H1 (cell line): ENCODE results near the gene KLHL34. TPM values are rescaled to one million over a fixed set of nuclear protein-coding genes. Genes with fewer than 3 reads are reported as not detected.

Experiments
- CTCF ChIA-PET: fragments of 300-600 bp; sonication (Branson Sonifier 250); formaldehyde crosslinking; loops from one replicate; lab custom pipeline; 2021; ENCODE audit not compliant: partially characterized antibody; lab: Charles Lee
- POLR2A ChIA-PET: fragments of 300-600 bp; sonication (Branson Sonifier 250); formaldehyde crosslinking; loops from one replicate; lab custom pipeline; 2021; ENCODE audit warnings: inconsistent platforms; ENCODE audit not compliant: partially characterized antibody; lab: Charles Lee
- DNase-seq, 2 experiments: peaks; one replicate each; pipeline versions ENCODE4 v3.0.0 to v3.0.0-alpha.2; 2010 to 2022; ENCODE audit warnings: low spot score in 2 of 2, low read depth in 1 of 2, mixed read lengths in 1 of 2
- FAIRE-seq: peaks from 2 replicates; lab custom pipeline; 2011; peaks lifted over from hg19 to GRCh38; lab: Jason Lieb, UNC
- H2AFZ ChIP-seq: 2 replicates; pipeline ENCODE4 v1.8.1; 2012; ENCODE audit warnings: low read length, inconsistent platforms
- H2AK5ac ChIP-seq: 2 replicates; pipeline ENCODE4 v1.6.1; 2013; ENCODE audit warnings: low read depth, low read length
- H2BK120ac ChIP-seq: replicated peaks from 2 replicates; pipeline ENCODE3; 2013; ENCODE audit warnings: low read depth, low read length, inconsistent platforms
- H2BK12ac ChIP-seq: 2 replicates; pipeline ENCODE4 v1.6.1; 2013; ENCODE audit warnings: low read depth, low read length
- H2BK15ac ChIP-seq: 2 replicates; pipeline ENCODE4 v1.6.1; 2013; ENCODE audit warnings: low read length
- H2BK20ac ChIP-seq: 2 replicates; pipeline ENCODE4 v1.6.1; 2013; ENCODE audit warnings: low read length
- H2BK5ac ChIP-seq: 2 replicates; pipeline ENCODE4 v1.6.1; 2013; ENCODE audit warnings: low read depth, low read length
- H3K14ac ChIP-seq: 2 replicates; pipeline ENCODE4 v1.6.1; 2013; ENCODE audit warnings: inconsistent platforms; ENCODE audit not compliant: insufficient read length
- H3K18ac ChIP-seq: 2 replicates; pipeline ENCODE4 v1.6.1; 2013; ENCODE audit warnings: low read length; ENCODE audit errors: extremely low read depth
- H3K23ac ChIP-seq: 2 replicates; pipeline ENCODE4 v1.6.1; 2013; ENCODE audit warnings: inconsistent platforms; ENCODE audit not compliant: insufficient read length
- H3K23me2 ChIP-seq: 2 replicates; pipeline ENCODE4 v1.6.1; 2013; ENCODE audit warnings: low read depth, low read length
- H3K27ac ChIP-seq: 2 replicates; pipeline ENCODE4 v1.6.1; 2011; ENCODE audit warnings: low read depth, low read length, inconsistent platforms
- H3K27me3 ChIP-seq, 4 experiments: replicated peaks in 1 of 4; 1 replicate in 1 of 4; 2 replicates in 3 of 4; pipeline versions ENCODE4 v1.6.1 to v1.8.1; 2011 to 2013; ENCODE audit warnings: low read length in 3 of 4, mild to moderate bottlenecking in 3 of 4, inconsistent platforms in 2 of 4, mixed read lengths in 2 of 4, moderate library complexity in 1 of 4; ENCODE audit not compliant: control insufficient read depth in 3 of 4, insufficient read depth in 3 of 4; ENCODE audit errors: extremely low read depth in 1 of 4
- H3K36me3 ChIP-seq, 4 experiments: 2 replicates each; pipeline versions ENCODE4 v1.6.1 to v1.8.1; 2011 to 2013; ENCODE audit warnings: mild to moderate bottlenecking in 4 of 4, low read length in 3 of 4, moderate library complexity in 2 of 4, control low read depth in 1 of 4, inconsistent platforms in 1 of 4; ENCODE audit not compliant: insufficient read depth in 4 of 4, control insufficient read depth in 2 of 4
- H3K4ac ChIP-seq: replicated peaks from 2 replicates; pipeline ENCODE3; 2013; ENCODE audit warnings: low read length, low read depth, mixed read lengths, inconsistent platforms; ENCODE audit not compliant: insufficient read length
- H3K4me1 ChIP-seq, 4 experiments: replicated peaks in 1 of 4; 1 replicate in 1 of 4; 2 replicates in 3 of 4; pipeline versions ENCODE4 v1.6.1 to v1.8.1; 2011 to 2013; ENCODE audit warnings: low read length in 3 of 4, inconsistent platforms in 2 of 4, mixed read lengths in 1 of 4; ENCODE audit not compliant: insufficient read depth in 4 of 4, control insufficient read depth in 3 of 4
- H3K4me2 ChIP-seq, 2 experiments: 2 replicates each; pipeline versions ENCODE4 v1.6.1 to v1.8.1; 2011 to 2013; ENCODE audit warnings: low read depth in 2 of 2, low read length in 2 of 2, control low read depth in 1 of 2, inconsistent platforms in 1 of 2, mild to moderate bottlenecking in 1 of 2; ENCODE audit not compliant: insufficient read depth in 1 of 2
- H3K4me3 ChIP-seq, 4 experiments: fragments of 200-600, 300-600 bp in 1 of 4; sonication (generic), shearing (Covaris generic), sonication (Bioruptor Twin) in 1 of 4; 2 replicates each; pipeline versions ENCODE4 v1.5.1 to v1.8.1; 2011 to 2016; ENCODE audit warnings: low read length in 4 of 4, low read depth in 3 of 4, control low read depth in 2 of 4, inconsistent platforms in 2 of 4, mild to moderate bottlenecking in 2 of 4, mixed read lengths in 1 of 4, moderate library complexity in 1 of 4; ENCODE audit not compliant: insufficient read depth in 2 of 4; ENCODE audit errors: extremely low read depth in 1 of 4
- H3K56ac ChIP-seq: replicated peaks from 2 replicates; pipeline ENCODE3; 2013; ENCODE audit warnings: low read depth, mild to moderate bottlenecking, mixed read lengths, low read length, inconsistent platforms; ENCODE audit not compliant: insufficient read length
- H3K79me1 ChIP-seq: 2 replicates; pipeline ENCODE4 v1.6.1; 2013; ENCODE audit warnings: low read depth, low read length, control low read depth
- H3K79me2 ChIP-seq, 2 experiments: 2 replicates each; pipeline versions ENCODE4 v1.6.1 to v1.8.1; 2012 to 2013; ENCODE audit warnings: low read length in 2 of 2, mild to moderate bottlenecking in 2 of 2, inconsistent platforms in 1 of 2; ENCODE audit not compliant: insufficient read depth in 2 of 2, control insufficient read depth in 1 of 2
- H3K9ac ChIP-seq, 4 experiments: replicated peaks in 1 of 4; 1 replicate in 1 of 4; 2 replicates in 3 of 4; pipeline versions ENCODE4 v1.6.1 to v1.8.1; 2011 to 2013; ENCODE audit warnings: low read depth in 3 of 4, low read length in 3 of 4, control low read depth in 2 of 4, mild to moderate bottlenecking in 2 of 4, moderate library complexity in 2 of 4, inconsistent platforms in 1 of 4; ENCODE audit errors: extremely low read depth in 1 of 4
- H3K9me3 ChIP-seq, 2 experiments: 2 replicates each; pipeline versions ENCODE4 v1.6.1 to v1.8.1; 2012 to 2013; ENCODE audit warnings: mild to moderate bottlenecking in 2 of 2, moderate library complexity in 2 of 2, control low read depth in 1 of 2, inconsistent platforms in 1 of 2, low read depth in 1 of 2, low read length in 1 of 2, mixed read lengths in 1 of 2; ENCODE audit not compliant: insufficient read depth in 2 of 2
- H4K20me1 ChIP-seq, 2 experiments: replicated peaks in 1 of 2; 2 replicates each; pipeline versions ENCODE3 to v1.8.1; 2011 to 2013; ENCODE audit warnings: inconsistent platforms in 2 of 2, low read length in 2 of 2, mild to moderate bottlenecking in 1 of 2; ENCODE audit not compliant: insufficient read depth in 2 of 2, control insufficient read depth in 1 of 2
- H4K5ac ChIP-seq: 2 replicates; pipeline ENCODE4 v1.6.1; 2013; ENCODE audit warnings: low read length, low read depth, mixed read lengths, inconsistent platforms; ENCODE audit not compliant: insufficient read length
- H4K8ac ChIP-seq: 2 replicates; pipeline ENCODE4 v1.8.0; 2013; ENCODE audit warnings: mild to moderate bottlenecking, moderate library complexity, low read length, inconsistent platforms; ENCODE audit not compliant: insufficient read depth; ENCODE audit errors: extremely low read depth
- H4K91ac ChIP-seq: replicated peaks from 2 replicates; pipeline ENCODE3; 2013; ENCODE audit warnings: low read length, mixed read lengths, inconsistent platforms; ENCODE audit not compliant: insufficient read length
- ASH2L ChIP-seq: fragments of 200-600, 300-600 bp; sonication (generic); IDR thresholded peaks from one replicate; pipeline ENCODE4 v1.7.1; 2017; ENCODE audit warnings: low read length
- BACH1 ChIP-seq: IDR thresholded peaks from 2 replicates; pipeline ENCODE4 v1.6.1; 2012; ENCODE audit warnings: low read length, improper control_type of control experiment
- E2F6 ChIP-seq: IDR thresholded peaks from 2 replicates; pipeline ENCODE4 v1.6.1; 2012; ENCODE audit warnings: inconsistent platforms
- GABPA ChIP-seq: IDR thresholded peaks from 2 replicates; pipeline ENCODE4 v1.6.1; 2011; ENCODE audit warnings: mild to moderate bottlenecking, low read length, moderate library complexity, borderline replicate concordance; ENCODE audit not compliant: insufficient read depth
- JUN ChIP-seq: IDR thresholded peaks from 2 replicates; pipeline ENCODE4 v1.6.1; 2011; ENCODE audit warnings: low read depth, mild to moderate bottlenecking, improper control_type of control experiment, low read length
- KDM5A ChIP-seq: fragments of 200-600 bp; IDR thresholded peaks from 2 replicates; pipeline ENCODE4 v1.7.1; 2012; ENCODE audit warnings: mild to moderate bottlenecking, low read length, inconsistent platforms, mixed read lengths
- MAFK ChIP-seq: IDR thresholded peaks from 2 replicates; pipeline ENCODE4 v1.6.1; 2012; ENCODE audit warnings: low read depth, mild to moderate bottlenecking, improper control_type of control experiment, low read length
- SAP30 ChIP-seq: fragments of 300-600 bp; sonication (generic); IDR thresholded peaks from 2 replicates; pipeline ENCODE4 v1.7.1; 2012; ENCODE audit warnings: low read length, moderate library complexity, mild to moderate bottlenecking, inconsistent platforms; ENCODE audit not compliant: insufficient read depth, insufficient replicate concordance
- SIX5 ChIP-seq: IDR thresholded peaks from 2 replicates; pipeline ENCODE4 v1.6.1; 2011; ENCODE audit warnings: mild to moderate bottlenecking, low read depth, low read length
- YY1 ChIP-seq: IDR thresholded peaks from 2 replicates; pipeline ENCODE4 v1.6.1; 2011; ENCODE audit warnings: low read depth, mild to moderate bottlenecking, low read length
- ZNF274 ChIP-seq: IDR thresholded peaks from 2 replicates; pipeline ENCODE4 v1.7.0; 2012; ENCODE audit warnings: low read length, borderline replicate concordance; ENCODE audit errors: extremely low read depth
- whole genome bisulfite sequencing, 2 experiments: shearing (Covaris generic) in 1 of 2; methylation state at CpG; one replicate each; pipeline versions ENCODE4 v1.1.6 to v1.1.7; 2013 to 2015; ENCODE audit warnings: low lambda C conversion rate in 2 of 2, mixed read lengths in 2 of 2, inconsistent platforms in 1 of 2, low coverage in 1 of 2, missing lambda C conversion rate in 1 of 2; ENCODE audit not compliant: insufficient replicate concordance in 2 of 2, insufficient coverage in 1 of 2, insufficient read length in 1 of 2; ENCODE audit errors: extremely low coverage in 1 of 2, missing lambda C conversion rate in 1 of 2; 5-methylcytosine and 5-hydroxymethylcytosine counted together
- polyA plus RNA-seq, 7 experiments: library from polyadenylated mRNA; depleted of rRNA in 3 of 7; stranded (reverse) in 5 of 7; unstranded in 2 of 7; fragments of >200 nt in 5 of 7; fragments of 200-250 nt in 2 of 7; gene quantifications; 1 replicate in 5 of 7; 2 replicates in 1 of 7; 4 replicates in 1 of 7; pipeline versions ENCODE4 v1.2.1 to v1.2.3, GENCODE V29; 2011 to 2013; ENCODE audit warnings: missing spikeins in 2 of 7, mixed read lengths in 2 of 7
- total RNA-seq: library from RNA; stranded (reverse); fragmentation: NEBNext Ultra II Directional; extraction: Animal tissue kit (Norgen Biotek cat#: 25700); gene quantifications from 2 replicates; pipeline ENCODE4 v1.2.1, GENCODE V29; 2021
- TF ChIP-seq, protein P1 (sequence below): IDR thresholded peaks from 2 replicates; pipeline ENCODE4 v1.6.1; 2011; ENCODE audit warnings: low read depth, mild to moderate bottlenecking, low read length; ENCODE audit not compliant: insufficient read depth

The KLHL34 gene
- total and polyA plus RNA-seq, 2 of the 8 experiments (the other 6 are each of a cell fraction or from before 2014, with no cell fraction given): not detected

GRCh38 chrX:21616386-21616785, 41.7 kb downstream of the KLHL34 start:
- no peak overlapping the region for H3K4me3 ChIP-seq
- no peaks in the 10 kb centered on the region for H3K79me1 ChIP-seq
- no peak overlapping the region for H2BK15ac ChIP-seq
- no peak overlapping the region for H3K23ac ChIP-seq
- no peak overlapping the region for H4K8ac ChIP-seq
- H3K56ac ChIP-seq: no peak overlapping the region
- no peak overlapping the region for H2BK20ac ChIP-seq
- H2BK120ac ChIP-seq: no peak overlapping the region
- H4K5ac ChIP-seq: no peak overlapping the region
- DNase-seq: no peak
- no peak for FAIRE-seq
- no peak overlapping the region for H3K18ac ChIP-seq
- H3K14ac ChIP-seq: no peak overlapping the region
- H3K9ac ChIP-seq: no peak overlapping the region
- 0 out of 8 replicates have a peak, but pooled peaks cover 0 to 3% (median 0%) of the 10 kb centered on the region in 4 experiments for H3K36me3 ChIP-seq
- POLR2A ChIA-PET: no interaction called here
- H3K23me2 ChIP-seq: no peaks in the 10 kb centered on the region
- WGBS, 2 experiments: 82% methylated on average over 1 of the region's 1 CpG; no CpG with 5 or more reads in 1 of the 2 experiments
- no peaks in the 10 kb centered on the region for H3K79me2 ChIP-seq
- no peak overlapping the region for H3K4ac ChIP-seq
- no peak overlapping the region for H3K27ac ChIP-seq
- H3K9me3 ChIP-seq: no peaks in the 10 kb centered on the region
- H2AK5ac ChIP-seq: no peak overlapping the region
- no peak overlapping the region for H4K91ac ChIP-seq
- H2BK5ac ChIP-seq: no peak overlapping the region
- H2AFZ ChIP-seq: no peak overlapping the region
- no peaks in the 10 kb centered on the region for H3K27me3 ChIP-seq
- no peak overlapping the region for H2BK12ac ChIP-seq
- H4K20me1 ChIP-seq: no peaks in the 10 kb centered on the region
- CTCF ChIA-PET: no interaction called here
- no peaks in the 10 kb centered on the region for H3K4me1 ChIP-seq
- H3K4me2 ChIP-seq: no peak overlapping the region
- no peak for TF ChIP-seq BACH1
- TF ChIP-seq MAFK: no peak
- no peak for TF ChIP-seq KDM5A
- no peak for TF ChIP-seq JUN
- TF ChIP-seq ZNF274: no peak
- TF ChIP-seq SAP30: no peak
- no peak for TF ChIP-seq ASH2L
- no peak for TF ChIP-seq SIX5
- TF ChIP-seq YY1: no peak
- TF ChIP-seq GABPA: no peak
- no peak for TF ChIP-seq E2F6
- TF ChIP-seq, protein P1, sequence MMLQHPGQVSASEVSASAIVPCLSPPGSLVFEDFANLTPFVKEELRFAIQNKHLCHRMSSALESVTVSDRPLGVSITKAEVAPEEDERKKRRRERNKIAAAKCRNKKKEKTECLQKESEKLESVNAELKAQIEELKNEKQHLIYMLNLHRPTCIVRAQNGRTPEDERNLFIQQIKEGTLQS: no peak
